ENCODE results near the gene UNC5B. TPM values are rescaled to one million over a fixed set of nuclear protein-coding genes. Genes with fewer than 3 reads are reported as not detected.

The UNC5B gene
- total RNA-seq, 2 experiments from 2014 or later, result 0.07 TPM

- ChIA-PET CTCF (interaction anchor here (1.5 to 1.6 kb wide), 2 partner anchors 13 to 313 kb away, joined by 4 to 6 read pairs; no protein-coding TSS in a partner anchor), POLR2A (no interaction called here)
- ATAC-seq, result no peak
- H3K9me3 Mint-ChIP-seq, result no peaks in the 10 kb centered on the region
- no peak for DNase-seq
- H3K36me3 Mint-ChIP-seq (ENCODE audit: low read depth), result no peaks in the 10 kb centered on the region
- no peak for TF ChIP-seq CTCF (IDR thresholded peaks at IDR 0.05)
- intact Hi-C loops (cut with micrococcal nuclease), result no loop called here
- no peak overlapping the region for H3K4me3 Mint-ChIP-seq
- peaks cover 3% of the 10 kb centered on the region for H3K27me3 Mint-ChIP-seq
- no peak overlapping the region for H3K27ac Mint-ChIP-seq
- no peaks in the 10 kb centered on the region for H3K4me1 Mint-ChIP-seq (ENCODE audit: low read depth)
These were observed 44.4 kb downstream of the UNC5B start for GRCh38 chr10:71256661-71257318.

GRCh38 chr10:71257319-71257997, 45.1 kb downstream of the UNC5B start:
- no peak for ATAC-seq
- TF ChIP-seq CTCF (IDR thresholded peaks at IDR 0.05), result no peak
- H3K27me3 Mint-ChIP-seq, result peaks cover 3% of the 10 kb centered on the region
- ChIA-PET POLR2A (no interaction called here), CTCF (interaction anchor here (1.5 to 1.6 kb wide), 2 partner anchors 10 to 13 kb away, joined by 4 to 6 read pairs; no protein-coding TSS in a partner anchor)
- no peaks in the 10 kb centered on the region for H3K36me3 Mint-ChIP-seq (ENCODE audit: low read depth)
- no peaks in the 10 kb centered on the region for H3K4me1 Mint-ChIP-seq (ENCODE audit: low read depth)
- no peak overlapping the region for H3K4me3 Mint-ChIP-seq
- H3K9me3 Mint-ChIP-seq, result no peaks in the 10 kb centered on the region
- DNase-seq, result no peak
- intact Hi-C loops (cut with micrococcal nuclease), result no loop called here
- no peak overlapping the region for H3K27ac Mint-ChIP-seq

- ChIA-PET CTCF (interaction anchor here (1.3 to 1.6 kb wide), 3 partner anchors 9 to 333 kb away, joined by 4 to 6 read pairs (median 5); no protein-coding TSS in a partner anchor), POLR2A (no interaction called here)
- Mint-ChIP-seq H3K36me3 (ENCODE audit: low read depth) (no peaks in the 10 kb centered on the region), H3K27ac (no peak overlapping the region), H3K4me1 (ENCODE audit: low read depth) (no peaks in the 10 kb centered on the region), H3K4me3 (no peak overlapping the region), H3K9me3 (no peaks in the 10 kb centered on the region), H3K27me3 (peaks cover 3% of the 10 kb centered on the region)
- TF ChIP-seq CTCF (IDR thresholded peaks at IDR 0.05), result no peak
- ATAC-seq, result no peak
- DNase-seq, result no peak
- intact Hi-C loops (cut with micrococcal nuclease), result no loop called here
These were observed 45.7 kb downstream of the UNC5B start for GRCh38 chr10:71258046-71258445.

GRCh38 chr10:71258446-71259145, 46.2 kb downstream of the UNC5B start:
- peaks cover 3% of the 10 kb centered on the region for H3K27me3 Mint-ChIP-seq
- H3K4me1 Mint-ChIP-seq (ENCODE audit: low read depth), result no peaks in the 10 kb centered on the region
- no peaks in the 10 kb centered on the region for H3K36me3 Mint-ChIP-seq (ENCODE audit: low read depth)
- no peak for ATAC-seq
- DNase-seq, result no peak
- no peak for TF ChIP-seq CTCF (IDR thresholded peaks at IDR 0.05)
- intact Hi-C loops (cut with micrococcal nuclease), result no loop called here
- H3K27ac Mint-ChIP-seq, result no peak overlapping the region
- POLR2A ChIA-PET, result no interaction called here
- CTCF ChIA-PET, result interaction anchor here (1.3 to 1.5 kb wide), 2 partner anchors 8 to 333 kb away, joined by 4 to 5 read pairs; no protein-coding TSS in a partner anchor
- no peaks in the 10 kb centered on the region for H3K9me3 Mint-ChIP-seq
- H3K4me3 Mint-ChIP-seq, result no peak overlapping the region
